Suprapubic skin (tissue), 3 donors: Measurements from ENCODE around the gene ORAI2.

ENCODE experiments used
- CTCF ChIP-seq, 2 donors: fragments of 200-600 bp in 1 of 2; fragments of 450-650 bp in 1 of 2; sonication (generic) in 1 of 2; IDR thresholded peaks; one replicate each; pipeline ENCODE4 v1.5.1; 2016 to 2019; ENCODE audit warnings: antibody characterized with exemption in 2 of 2, mild to moderate bottlenecking in 1 of 2, moderate library complexity in 1 of 2
- POLR2A ChIP-seq, 2 donors: fragments of 450-650 bp; IDR thresholded peaks; one replicate each; pipeline ENCODE4 v1.6.1; 2017; ENCODE audit warnings: antibody characterized with exemption in 2 of 2, mild to moderate bottlenecking in 2 of 2, moderate library complexity in 2 of 2

DNA sequence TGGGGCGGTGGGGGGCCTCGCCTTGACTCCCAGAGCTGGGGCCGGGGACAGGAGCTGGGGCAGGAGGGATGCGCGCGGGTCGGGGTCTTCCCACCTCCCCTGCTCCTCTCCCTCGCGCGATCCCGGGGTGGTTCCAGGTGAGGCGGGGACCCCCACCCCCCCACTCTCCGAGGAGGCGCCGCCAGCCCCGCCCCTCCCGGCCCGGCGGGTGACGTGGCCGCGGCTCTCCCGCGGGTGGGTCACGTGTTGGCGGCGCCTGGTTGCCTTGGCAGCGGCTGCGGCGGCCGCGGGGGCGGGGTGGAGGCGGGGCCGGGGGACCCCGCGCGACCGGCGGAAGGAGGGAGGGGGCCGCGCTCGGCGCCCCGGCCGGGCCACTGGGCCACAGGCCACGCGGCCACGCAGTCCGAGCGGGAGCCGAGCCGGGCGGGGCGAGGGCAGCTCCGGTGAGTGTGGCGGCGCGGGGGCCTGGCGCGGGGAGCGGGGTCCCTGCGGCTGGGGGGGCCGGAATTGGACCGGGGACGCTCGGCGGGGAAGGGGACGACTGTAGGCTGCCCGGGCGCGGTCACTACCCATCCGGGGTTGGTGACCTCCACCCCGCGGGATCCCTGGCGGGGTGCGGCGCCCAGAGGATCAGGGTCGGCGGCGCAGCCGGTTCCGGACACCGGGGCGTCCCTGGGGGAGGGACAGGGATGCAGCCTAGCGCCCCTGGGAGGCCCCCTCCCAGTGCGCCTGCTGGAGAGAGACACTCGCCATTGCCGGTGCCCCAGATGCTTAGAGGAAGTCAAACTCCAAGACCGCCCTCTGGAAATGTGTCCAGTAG lies at the start of gene ORAI2:
- TF ChIP-seq CTCF (IDR thresholded peaks at IDR 0.05) (no peak), POLR2A (IDR thresholded peaks at IDR 0.05) (no peak)
